ENCODE measurements around the gene TPM4. TPM values are rescaled to one million over a fixed set of nuclear protein-coding genes. Genes with fewer than 3 reads are reported as not detected.
A peak's percentile ranks its signal among the peaks of the same experiment; 100 is the strongest.

Gene TPM4
- total and polyA plus RNA-seq, 8 donors = 437 to 631 (median 556) TPM

DNA sequence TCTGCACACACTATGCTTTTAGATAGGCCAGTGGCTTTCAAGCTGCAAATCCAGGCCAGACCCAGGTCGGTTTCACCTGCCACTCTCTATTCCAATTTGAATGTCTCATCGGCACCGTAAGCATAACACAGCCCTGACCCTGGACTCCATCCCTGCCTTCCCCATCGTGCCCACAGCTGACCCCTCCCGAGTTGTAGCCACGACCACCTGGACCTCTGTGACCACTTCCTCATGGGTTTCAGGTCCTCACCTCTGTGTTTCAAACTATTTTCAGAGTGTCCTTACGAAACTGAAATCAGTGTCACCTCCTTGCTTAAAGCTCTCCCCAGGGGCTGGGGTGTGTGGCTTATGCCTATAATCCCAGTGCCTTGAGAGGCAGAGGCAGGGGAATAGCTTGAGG, 58.2 kb downstream of the TPM4 start:
- DNase-seq = no peak
- ATAC-seq = no peak
- H3K27me3 ChIP-seq = no peaks in the 10 kb centered on the region
- no peaks in the 10 kb centered on the region for H3K9me3 ChIP-seq
- H3K27ac ChIP-seq = no peak overlapping the region
- H3K4me1 ChIP-seq = peaks cover 0 to 2% of the 10 kb centered on the region in 2 donors
- no peak for TF ChIP-seq CTCF (IDR thresholded peaks at IDR 0.05)
- intact Hi-C loops (cut with DNase I) = no loop called here
- H3K36me3 ChIP-seq = peaks cover 0 to 51% of the 10 kb centered on the region in 2 donors
- H3K4me3 ChIP-seq = no peak overlapping the region

- Histone ChIP-seq H3K9me3 (no peaks in the 10 kb centered on the region), H3K27me3 (no peaks in the 10 kb centered on the region), H3K4me3 (no peak overlapping the region), H3K36me3 (peaks cover 0 to 41% of the 10 kb centered on the region in 2 donors), H3K4me1 (peaks cover 0 to 13% of the 10 kb centered on the region in 2 donors), H3K27ac (no peak overlapping the region)
- intact Hi-C loops (cut with DNase I) = no loop called here
- DNase-seq (no peak), ATAC-seq (no peak)
- TF ChIP-seq CTCF (IDR thresholded peaks at IDR 0.05) = no peak
Measured at GRCh38 chr19:16135430-16136127, 59.3 kb downstream of the TPM4 start.

- ATAC-seq = no peak
- intact Hi-C loops (cut with DNase I) = no loop called here
- H3K27me3 ChIP-seq = no peaks in the 10 kb centered on the region
- H3K36me3 ChIP-seq = peaks cover 0 to 32% of the 10 kb centered on the region in 2 donors
- TF ChIP-seq CTCF (IDR thresholded peaks at IDR 0.05) = no peak
- H3K4me3 ChIP-seq = no peak overlapping the region
- no peaks in the 10 kb centered on the region for H3K9me3 ChIP-seq
- DNase-seq = no peak
- no peak overlapping the region for H3K27ac ChIP-seq
- peaks cover 0 to 21% of the 10 kb centered on the region in 2 donors for H3K4me1 ChIP-seq
Measured at GRCh38 chr19:16136185-16136999, 60.1 kb downstream of the TPM4 start.

DNA sequence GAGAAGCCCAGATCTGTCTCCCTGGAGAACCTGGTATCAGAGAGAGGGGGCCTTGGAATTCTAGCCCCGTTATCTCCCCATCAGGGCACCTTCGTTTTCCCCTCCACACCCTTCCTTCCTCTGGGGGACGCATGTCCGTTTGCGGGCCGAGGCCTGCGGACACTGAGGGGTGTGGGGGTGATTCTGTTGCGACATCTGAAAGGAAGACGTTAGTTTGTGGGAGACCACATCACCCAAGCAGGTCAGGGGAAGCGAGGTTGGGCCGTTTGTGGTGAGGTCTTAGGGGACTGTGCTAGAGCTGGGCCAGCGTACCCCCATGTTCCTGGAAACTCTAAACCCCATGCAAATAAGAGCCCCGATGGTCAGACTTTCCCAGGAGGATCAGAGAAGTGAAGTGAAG, 63.5 kb downstream of the TPM4 start:
- intact Hi-C loops (cut with DNase I) = no loop called here
- TF ChIP-seq CTCF (IDR thresholded peaks at IDR 0.05) = no peak
- Histone ChIP-seq H3K4me3 (no peak overlapping the region), H3K27me3 (no peaks in the 10 kb centered on the region), H3K9me3 (no peaks in the 10 kb centered on the region), H3K4me1 (peaks cover 0 to 53% of the 10 kb centered on the region in 2 donors), H3K27ac (peak overlapping the region in 1 of 2 donors; percentile 43), H3K36me3 (no peaks in the 10 kb centered on the region)
- no peak for ATAC-seq
- DNase-seq = no peak

DNA sequence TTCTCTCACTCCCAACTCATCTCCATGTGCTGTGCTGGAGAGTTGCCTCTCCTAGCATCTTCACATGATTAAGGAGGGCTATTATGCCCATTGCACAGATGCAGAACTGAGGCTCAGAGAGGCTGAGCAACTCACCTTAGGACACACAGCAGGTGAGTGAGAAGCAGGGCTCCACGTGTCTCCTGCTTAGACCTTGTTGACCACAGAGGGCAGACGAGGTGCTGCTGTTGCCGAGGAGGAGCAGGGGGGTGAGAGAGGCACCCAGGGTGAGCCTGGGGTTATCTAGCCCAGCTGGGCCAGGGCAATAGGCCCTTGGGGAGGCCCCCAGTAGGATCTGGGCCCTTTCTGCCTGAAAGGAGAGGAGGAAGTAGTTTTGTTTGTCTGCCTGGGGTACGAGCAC, 64.7 kb downstream of the TPM4 start:
- no peak for ATAC-seq
- H3K9me3 ChIP-seq = no peaks in the 10 kb centered on the region
- no peak overlapping the region for H3K27ac ChIP-seq
- intact Hi-C loops (cut with DNase I) = no loop called here
- H3K36me3 ChIP-seq = no peaks in the 10 kb centered on the region
- H3K4me1 ChIP-seq = peaks cover 0 to 64% of the 10 kb centered on the region in 2 donors
- no peaks in the 10 kb centered on the region for H3K27me3 ChIP-seq
- TF ChIP-seq CTCF (IDR thresholded peaks at IDR 0.05) = no peak
- no peak overlapping the region for H3K4me3 ChIP-seq
- no peak for DNase-seq

Measured in left lung (tissue), 10 donors.